Activated CD8-positive, alpha-beta T cell treated with anti-CD3 and anti-CD28 coated beads, Interleukin-2, amount 10 ng/mL, durations not matched to agents 7 days and 5 days (primary cell): ENCODE measurements around the gene CSMD2. TPM values are rescaled to one million over a fixed set of nuclear protein-coding genes. Genes with fewer than 3 reads are reported as not detected.

Experiments used
- ATAC-seq: fragments of 150-1000 bp; cut with Tn5 transposase; one replicate; pipeline ENCODE4 v1.10.0; 2021; ENCODE audit warnings: moderate library complexity
- CTCF ChIA-PET: fragments of 350-600 bp; sonication (Branson Sonifier 250); formaldehyde crosslinking; loops from one replicate; lab custom pipeline; 2021; ENCODE audit warnings: antibody characterized with exemption; lab: Charles Lee
- POLR2A ChIA-PET: fragments of 350-600 bp; sonication (Branson Sonifier 250); formaldehyde crosslinking; loops from one replicate; lab custom pipeline; 2021; ENCODE audit warnings: antibody characterized with exemption; lab: Charles Lee
- DNase-seq: peaks from one replicate; pipeline ENCODE4 v3.0.0-alpha.2; 2020
- H3K27ac Mint-ChIP-seq: one replicate; pipeline ENCODE4 v1.8.0; 2021; ENCODE audit warnings: mild to moderate bottlenecking, mixed read lengths
- H3K27me3 Mint-ChIP-seq: one replicate; pipeline ENCODE4 v1.8.0; 2021; ENCODE audit warnings: low read depth, mixed read lengths
- H3K36me3 Mint-ChIP-seq: one replicate; pipeline ENCODE4 v1.8.0; 2021; ENCODE audit warnings: low read depth, mixed read lengths
- H3K4me1 Mint-ChIP-seq: one replicate; pipeline ENCODE4 v1.8.0; 2021; ENCODE audit warnings: low read depth, mixed read lengths
- H3K4me3 Mint-ChIP-seq: one replicate; pipeline ENCODE4 v1.8.0; 2021; ENCODE audit warnings: mild to moderate bottlenecking, mixed read lengths
- H3K9me3 Mint-ChIP-seq: one replicate; pipeline ENCODE4 v1.8.0; 2022; ENCODE audit warnings: mixed read lengths; ENCODE audit not compliant: insufficient read depth
- total RNA-seq, 2 experiments: library from RNA; stranded (reverse); gene quantifications; one replicate each; pipeline ENCODE4 v1.2.3, GENCODE V29; 2021

CSMD2 gene
- total RNA-seq, 2 experiments from 2014 or later: not detected

DNA sequence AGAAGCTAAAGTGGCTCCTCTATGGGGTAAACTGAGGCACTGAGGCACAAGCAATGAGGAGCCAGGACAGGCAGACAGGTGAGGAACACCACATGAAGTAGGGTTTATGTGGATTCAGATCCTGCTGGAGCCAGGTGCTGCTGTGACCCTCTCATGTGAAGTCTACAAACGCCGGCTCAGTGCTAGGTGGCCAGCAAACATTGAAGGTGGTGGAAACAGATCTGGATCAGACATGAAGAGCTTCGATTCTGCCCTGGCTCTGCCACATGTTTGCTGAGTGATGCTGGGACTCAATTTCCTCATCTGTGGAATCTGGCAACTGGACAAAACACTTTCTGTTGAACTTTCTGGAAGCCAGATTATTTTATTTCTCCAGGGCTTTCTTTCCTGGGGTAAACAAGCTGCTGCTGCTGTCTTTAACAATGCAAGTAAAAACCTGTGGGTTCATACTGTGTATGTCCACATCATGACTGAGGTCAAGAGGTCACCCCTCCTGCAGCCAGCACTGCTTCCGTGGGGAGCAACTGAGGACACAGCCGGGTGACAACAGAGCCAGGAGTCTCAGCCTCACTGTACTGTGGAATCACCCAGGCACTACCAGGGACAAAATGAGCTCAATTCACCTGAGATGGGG lies 267.8 kb downstream of the CSMD2 start:
- no peaks in the 10 kb centered on the region for H3K4me1 Mint-ChIP-seq
- CTCF ChIA-PET: no interaction called here

GRCh38 chr1:33895976-33896375 lies 269.1 kb downstream of the CSMD2 start:
- no peak overlapping the region for H3K27ac Mint-ChIP-seq
- ChIA-PET CTCF (no interaction called here), POLR2A (no interaction called here)
- no peak for DNase-seq
- H3K36me3 Mint-ChIP-seq: no peaks in the 10 kb centered on the region
- H3K4me1 Mint-ChIP-seq: no peaks in the 10 kb centered on the region
- H3K9me3 Mint-ChIP-seq: no peaks in the 10 kb centered on the region
- H3K27me3 Mint-ChIP-seq: peaks cover 2% of the 10 kb centered on the region
- no peak overlapping the region for H3K4me3 Mint-ChIP-seq
- no peak for ATAC-seq

More for the DNA sequence above, 267.8 kb downstream of the CSMD2 start:
- no peak for DNase-seq
- POLR2A ChIA-PET: no interaction called here
- Mint-ChIP-seq H3K9me3 (no peaks in the 10 kb centered on the region), H3K27me3 (peaks cover 2% of the 10 kb centered on the region), H3K27ac (no peak overlapping the region), H3K36me3 (no peaks in the 10 kb centered on the region), H3K4me3 (no peak overlapping the region)
- ATAC-seq: no peak

DNA sequence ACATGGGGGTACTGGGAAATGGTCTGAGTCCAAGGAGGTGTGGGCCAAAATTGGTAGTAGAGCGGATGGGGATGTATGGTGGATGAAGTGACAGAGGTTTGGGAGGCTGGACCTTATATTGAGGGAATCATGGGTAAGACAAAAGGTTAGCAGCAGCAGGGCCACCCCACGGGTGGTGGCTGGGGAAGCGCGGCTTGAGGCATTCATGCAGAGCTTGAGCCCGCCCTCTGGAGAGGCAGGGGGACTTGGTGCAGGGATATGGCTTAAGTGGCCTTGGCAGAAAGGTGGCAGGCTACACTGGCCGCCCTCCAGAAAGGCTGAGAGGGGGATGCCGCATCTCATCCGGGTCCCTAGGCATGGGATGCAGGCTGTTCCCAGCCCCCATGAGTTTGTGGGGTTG lies 269.6 kb downstream of the CSMD2 start:
- POLR2A ChIA-PET: no interaction called here

DNA sequence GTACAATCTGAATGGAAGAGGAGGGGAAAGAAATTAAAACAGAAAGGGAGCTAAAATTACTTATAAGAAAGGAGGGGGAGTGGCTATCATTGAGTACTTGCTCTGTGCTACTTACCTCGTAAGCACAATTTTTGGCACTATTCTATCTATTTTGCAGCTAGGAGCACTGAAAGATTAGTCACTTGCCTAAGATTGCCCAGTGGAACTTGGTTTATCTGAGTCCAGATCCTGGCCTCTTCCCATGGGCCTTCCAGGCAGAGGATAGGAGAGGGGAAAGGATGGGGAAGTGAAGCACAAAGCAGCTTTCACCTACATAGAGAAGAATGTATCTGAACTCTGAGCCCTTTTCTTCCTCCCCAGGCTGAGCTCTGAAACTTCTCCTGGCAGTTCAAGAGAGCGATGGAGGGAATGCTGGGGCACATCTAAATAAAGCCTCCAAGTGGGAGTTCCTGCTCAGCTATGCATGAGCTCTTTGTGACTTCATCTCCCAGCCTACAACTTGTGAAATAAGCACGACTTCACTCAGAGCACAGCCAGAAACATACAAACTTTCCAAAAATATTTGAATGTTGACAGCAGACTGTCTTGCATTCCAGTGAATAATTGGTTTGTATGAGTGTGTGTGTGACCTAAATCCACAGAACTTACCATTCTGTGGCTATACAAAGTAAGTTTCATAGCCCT lies 271.7 kb downstream of the CSMD2 start:
- H3K9me3 Mint-ChIP-seq: no peaks in the 10 kb centered on the region
- POLR2A ChIA-PET: no interaction called here

More for the DNA sequence above, 269.6 kb downstream of the CSMD2 start:
- Mint-ChIP-seq H3K4me3 (no peak overlapping the region), H3K36me3 (no peaks in the 10 kb centered on the region), H3K27me3 (no peaks in the 10 kb centered on the region), H3K9me3 (no peaks in the 10 kb centered on the region), H3K27ac (no peak overlapping the region), H3K4me1 (no peaks in the 10 kb centered on the region)
- ATAC-seq: no peak
- CTCF ChIA-PET: no interaction called here
- DNase-seq: no peak

DNA sequence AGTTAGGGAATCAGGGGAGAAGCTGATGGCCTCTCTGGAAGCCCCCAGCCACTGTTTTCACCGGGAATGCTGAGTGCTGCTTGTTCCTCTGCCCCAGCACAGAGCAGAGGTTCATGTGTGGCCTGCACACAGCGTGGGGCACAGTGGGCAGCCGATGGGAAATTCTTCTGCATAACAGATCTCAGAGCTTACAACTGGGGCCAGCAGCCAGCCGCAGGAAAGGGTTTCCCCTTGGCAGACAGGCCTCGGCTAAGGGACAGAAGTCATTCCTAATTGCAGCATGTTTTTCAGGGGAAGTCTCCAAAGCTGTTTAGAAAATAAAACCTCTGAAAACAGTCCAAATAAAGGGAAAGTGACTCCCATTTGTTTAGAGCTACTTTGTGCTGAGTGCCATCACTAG lies 278.5 kb downstream of the CSMD2 start:
- Mint-ChIP-seq H3K27me3 (peaks cover 8% of the 10 kb centered on the region), H3K36me3 (no peaks in the 10 kb centered on the region), H3K27ac (no peak overlapping the region), H3K4me3 (no peak overlapping the region), H3K9me3 (no peaks in the 10 kb centered on the region), H3K4me1 (no peaks in the 10 kb centered on the region)
- ATAC-seq: no peak
- no peak for DNase-seq
- ChIA-PET POLR2A (interaction anchor here (0.8 kb wide), 1 partner anchor 23 kb away, joined by 3 read pairs; no protein-coding TSS in a partner anchor), CTCF (no interaction called here)

More for the DNA sequence above, 271.7 kb downstream of the CSMD2 start:
- DNase-seq (no peak), ATAC-seq (no peak)
- Mint-ChIP-seq H3K4me1 (no peaks in the 10 kb centered on the region), H3K36me3 (no peaks in the 10 kb centered on the region), H3K27ac (no peak overlapping the region), H3K27me3 (no peaks in the 10 kb centered on the region), H3K4me3 (no peak overlapping the region)
- CTCF ChIA-PET: no interaction called here

- DNase-seq: no peak
- no peak for ATAC-seq
- no peak overlapping the region for H3K4me3 Mint-ChIP-seq
- CTCF ChIA-PET: no interaction called here
- H3K27ac Mint-ChIP-seq: no peak overlapping the region
- H3K36me3 Mint-ChIP-seq: no peaks in the 10 kb centered on the region
- no peaks in the 10 kb centered on the region for H3K4me1 Mint-ChIP-seq
- POLR2A ChIA-PET: no interaction called here
- peaks cover 10% of the 10 kb centered on the region for H3K27me3 Mint-ChIP-seq
- no peaks in the 10 kb centered on the region for H3K9me3 Mint-ChIP-seq
These were observed 284.7 kb downstream of the CSMD2 start for GRCh38 chr1:33880305-33880704.

DNA sequence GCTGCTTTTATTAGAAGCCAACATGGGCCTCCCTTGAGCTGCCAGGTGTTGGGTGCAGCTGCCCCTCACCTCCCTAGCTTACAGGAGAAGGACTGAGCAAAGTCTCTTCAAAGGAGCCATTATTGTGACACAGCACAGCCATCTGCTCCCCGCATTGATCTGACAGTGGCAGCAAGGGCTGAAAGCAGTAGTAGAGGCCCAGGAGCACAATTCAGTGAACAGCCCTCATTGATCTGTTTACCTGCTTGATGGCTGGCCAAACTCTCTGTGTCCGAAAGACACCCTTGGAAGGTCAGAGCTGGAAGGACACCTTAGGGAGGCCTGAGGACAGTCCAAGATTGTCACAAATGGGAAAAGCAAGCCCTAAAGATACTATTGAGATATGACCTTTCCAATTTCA lies 286.6 kb downstream of the CSMD2 start:
- H3K36me3 Mint-ChIP-seq: no peaks in the 10 kb centered on the region
- no peaks in the 10 kb centered on the region for H3K9me3 Mint-ChIP-seq
- ATAC-seq (no peak), DNase-seq (no peak)
- H3K27me3 Mint-ChIP-seq: peaks cover 10% of the 10 kb centered on the region
- ChIA-PET CTCF (no interaction called here), POLR2A (no interaction called here)
- no peaks in the 10 kb centered on the region for H3K4me1 Mint-ChIP-seq
- H3K4me3 Mint-ChIP-seq: no peak overlapping the region
- H3K27ac Mint-ChIP-seq: no peak overlapping the region

DNA sequence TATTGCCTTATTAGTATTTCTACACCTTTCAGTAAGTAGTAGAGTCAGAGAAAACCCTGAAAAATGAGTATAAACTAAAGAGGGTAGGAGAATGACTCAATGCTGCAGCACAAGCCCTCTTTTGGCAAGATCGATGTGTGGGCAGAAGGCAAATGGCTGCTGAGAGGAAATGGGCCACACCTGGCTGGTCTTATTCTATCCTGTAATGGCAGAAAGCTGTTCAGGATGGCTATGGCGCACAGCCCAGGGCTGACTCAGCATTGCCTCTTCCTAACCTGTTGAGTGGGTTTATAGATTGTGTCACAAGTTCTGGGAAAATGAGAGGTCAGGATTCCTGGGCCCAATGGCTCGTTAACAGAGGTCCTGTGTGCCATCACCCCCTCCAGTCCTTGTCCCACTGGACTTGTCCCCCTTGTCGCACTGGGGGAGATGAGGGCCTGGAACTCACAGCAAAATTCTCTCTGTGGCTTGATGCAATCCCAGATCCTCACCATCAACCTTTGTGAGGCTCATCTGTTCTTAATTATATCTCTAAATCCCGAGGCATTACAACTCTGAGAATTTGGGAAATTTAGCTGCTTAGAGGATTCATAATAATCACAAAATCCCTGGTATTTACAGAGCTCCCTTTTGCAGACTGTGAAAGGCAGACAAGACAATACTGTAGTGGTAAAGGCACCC lies 287.9 kb downstream of the CSMD2 start:
- no peak for DNase-seq
- CTCF ChIA-PET: no interaction called here
- H3K27ac Mint-ChIP-seq: no peak overlapping the region
- no peaks in the 10 kb centered on the region for H3K36me3 Mint-ChIP-seq
- peaks cover 4% of the 10 kb centered on the region for H3K4me1 Mint-ChIP-seq
- no peak overlapping the region for H3K4me3 Mint-ChIP-seq
- POLR2A ChIA-PET: no interaction called here
- H3K27me3 Mint-ChIP-seq: peaks cover 9% of the 10 kb centered on the region
- no peak for ATAC-seq
- H3K9me3 Mint-ChIP-seq: no peaks in the 10 kb centered on the region

- ChIA-PET CTCF (no interaction called here), POLR2A (no interaction called here)
- no peak overlapping the region for H3K27ac Mint-ChIP-seq
- H3K9me3 Mint-ChIP-seq: no peaks in the 10 kb centered on the region
- H3K27me3 Mint-ChIP-seq: peaks cover 3% of the 10 kb centered on the region
- no peaks in the 10 kb centered on the region for H3K36me3 Mint-ChIP-seq
- ATAC-seq (no peak), DNase-seq (no peak)
- peaks cover 5% of the 10 kb centered on the region for H3K4me1 Mint-ChIP-seq
- no peak overlapping the region for H3K4me3 Mint-ChIP-seq
These were observed 289.2 kb downstream of the CSMD2 start for GRCh38 chr1:33875862-33876261.

DNA sequence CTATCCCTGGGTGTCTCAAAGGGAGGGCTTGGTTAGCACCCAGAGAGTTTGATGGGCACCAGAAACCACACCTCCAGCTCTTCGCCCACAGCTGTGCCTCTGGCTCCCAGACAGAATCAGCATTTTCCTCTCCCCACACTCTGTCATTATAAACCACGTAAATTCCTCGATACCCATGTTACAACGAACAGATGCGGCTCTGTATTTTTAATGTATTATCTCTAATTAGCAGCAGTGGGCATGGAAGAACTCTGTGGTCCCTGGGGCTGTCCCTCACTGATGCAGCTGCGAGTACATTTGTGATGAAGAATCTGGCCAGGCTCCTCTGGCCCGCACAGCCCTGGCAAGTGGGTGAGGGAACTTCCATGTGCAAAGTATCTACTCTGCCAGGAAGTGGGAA lies 290.4 kb downstream of the CSMD2 start:
- POLR2A ChIA-PET: no interaction called here
- ATAC-seq: no peak
- Mint-ChIP-seq H3K27ac (no peak overlapping the region), H3K4me3 (no peak overlapping the region), H3K36me3 (no peaks in the 10 kb centered on the region), H3K9me3 (no peaks in the 10 kb centered on the region), H3K4me1 (peaks cover 5% of the 10 kb centered on the region), H3K27me3 (peaks cover 3% of the 10 kb centered on the region)
- DNase-seq: no peak
- CTCF ChIA-PET: no interaction called here

GRCh38 chr1:33872683-33873082 lies 292.3 kb downstream of the CSMD2 start:
- no peak for ATAC-seq
- Mint-ChIP-seq H3K4me3 (no peak overlapping the region), H3K36me3 (no peaks in the 10 kb centered on the region), H3K27ac (no peak overlapping the region), H3K9me3 (no peaks in the 10 kb centered on the region), H3K4me1 (peaks cover 10% of the 10 kb centered on the region), H3K27me3 (peaks cover 6% of the 10 kb centered on the region)
- CTCF ChIA-PET: no interaction called here
- DNase-seq: no peak
- POLR2A ChIA-PET: no interaction called here

GRCh38 chr1:33872275-33872674 lies 292.8 kb downstream of the CSMD2 start:
- no peaks in the 10 kb centered on the region for H3K9me3 Mint-ChIP-seq
- H3K4me1 Mint-ChIP-seq: peaks cover 12% of the 10 kb centered on the region
- no peak for DNase-seq
- POLR2A ChIA-PET: no interaction called here
- no peaks in the 10 kb centered on the region for H3K36me3 Mint-ChIP-seq
- ATAC-seq: no peak
- H3K27me3 Mint-ChIP-seq: peaks cover 6% of the 10 kb centered on the region
- CTCF ChIA-PET: no interaction called here
- H3K27ac Mint-ChIP-seq: no peak overlapping the region
- H3K4me3 Mint-ChIP-seq: no peak overlapping the region
